Endodermal cell (in vitro differentiated cells): ENCODE data around the gene ARFRP1. TPM values are rescaled to one million over a fixed set of nuclear protein-coding genes. Genes with fewer than 3 reads are reported as not detected.

Experiments
- DNase-seq: peaks from one replicate; pipeline ENCODE4 v3.0.0-alpha.2; 2017
- H3K27ac ChIP-seq: 2 replicates; pipeline ENCODE4 v1.5.1; 2013; ENCODE audit warnings: mild to moderate bottlenecking, low read depth, low read length, moderate library complexity
- H3K27me3 ChIP-seq: 2 replicates; pipeline ENCODE4 v1.6.1; 2013; ENCODE audit warnings: mild to moderate bottlenecking, low read length, moderate library complexity; ENCODE audit not compliant: insufficient read depth, control insufficient read depth, poor library complexity, severe bottlenecking
- H3K36me3 ChIP-seq: 2 replicates; pipeline ENCODE4 v1.7.0; 2013; ENCODE audit warnings: mild to moderate bottlenecking, low read length, moderate library complexity; ENCODE audit not compliant: control insufficient read depth, insufficient read depth
- H3K4me1 ChIP-seq: one replicate; pipeline ENCODE4 v1.7.0; 2013; ENCODE audit warnings: low read length; ENCODE audit not compliant: control insufficient read depth, insufficient read depth
- H3K4me3 ChIP-seq: 2 replicates; pipeline ENCODE4 v1.5.1; 2013; ENCODE audit warnings: mild to moderate bottlenecking, low read length, moderate library complexity
- H3K9ac ChIP-seq: 2 replicates; pipeline ENCODE4 v1.6.1; 2013; ENCODE audit warnings: mild to moderate bottlenecking, low read length, moderate library complexity; ENCODE audit not compliant: poor library complexity, severe bottlenecking; ENCODE audit errors: extremely low read depth
- H3K9me3 ChIP-seq: 2 replicates; pipeline ENCODE4 v1.6.1; 2013; ENCODE audit warnings: mild to moderate bottlenecking, low read length, moderate library complexity; ENCODE audit not compliant: control insufficient read depth
- H3K27ac Mint-ChIP-seq: 2 replicates; pipeline ENCODE4 v1.8.0; 2020; ENCODE audit warnings: mixed read lengths
- H3K27me3 Mint-ChIP-seq: 2 replicates; pipeline ENCODE4 v1.8.0; 2021; ENCODE audit warnings: mild to moderate bottlenecking, mixed read lengths; ENCODE audit not compliant: insufficient read depth
- H3K36me3 Mint-ChIP-seq: 2 replicates; pipeline ENCODE4 v1.8.0; 2020; ENCODE audit warnings: low read depth, mixed read lengths
- H3K4me1 Mint-ChIP-seq: 2 replicates; pipeline ENCODE4 v1.8.0; 2020; ENCODE audit warnings: mixed read lengths
- H3K4me3 Mint-ChIP-seq: 2 replicates; pipeline ENCODE4 v1.8.0; 2020; ENCODE audit warnings: mild to moderate bottlenecking, moderate library complexity, mixed read lengths
- H3K9me3 Mint-ChIP-seq: 2 replicates; pipeline ENCODE4 v1.8.0; 2020; ENCODE audit warnings: mild to moderate bottlenecking, mixed read lengths
- WGBS, 2 experiments: methylation state at CpG; one replicate each; pipeline versions ENCODE4 v1.1.5 to v1.1.7; 2013; ENCODE audit warnings: missing lambda C conversion rate in 2 of 2, mixed read lengths in 1 of 2; ENCODE audit not compliant: insufficient coverage in 1 of 2, insufficient read length in 1 of 2; 5-methylcytosine and 5-hydroxymethylcytosine counted together
- total RNA-seq, 2 donors: library from RNA; stranded (reverse); fragmentation: NEBNext Ultra II Directional in 1 of 2; extraction: Animal tissue kit (Norgen Biotek cat#: 25700) in 1 of 2; gene quantifications; 2 replicates in 1 of 2; 3 replicates in 1 of 2; pipeline ENCODE4 v1.2.1, GENCODE V29; 2021
- TF ChIP-seq, protein P1 (sequence below): fragments of 200-600 bp; sonication (generic); conservative IDR thresholded peaks from 2 replicates; pipeline ENCODE4 v1.5.0; 2021; ENCODE audit warnings: antibody characterized with exemption, mild to moderate bottlenecking

ARFRP1 gene
- total RNA-seq, 2 donors from 2014 or later: 41.6 to 46.2 TPM

DNA sequence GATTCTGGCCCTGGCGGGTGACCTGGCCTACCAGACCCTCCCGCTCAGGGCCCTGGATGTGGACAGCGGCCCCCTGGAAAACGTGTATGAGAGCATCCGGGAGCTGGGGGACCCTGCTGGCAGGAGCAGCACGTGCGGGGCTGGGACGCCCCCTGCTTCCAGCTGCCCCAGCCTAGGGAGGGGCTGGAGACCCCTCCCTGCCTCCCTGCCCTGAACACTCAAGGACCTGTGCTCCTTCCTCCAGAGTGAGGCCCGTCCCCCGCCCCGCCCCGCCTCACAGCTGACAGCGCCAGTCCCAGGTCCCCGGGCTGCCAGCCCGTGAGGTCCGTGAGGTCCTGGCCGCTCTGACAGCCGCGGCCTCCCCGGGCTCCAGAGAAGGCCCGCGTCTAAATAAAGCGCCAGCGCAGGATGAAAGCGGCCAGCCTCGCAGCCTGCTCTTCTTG lies 30.9 kb upstream of the ARFRP1 start:
- no peaks in the 10 kb centered on the region for H3K27me3 ChIP-seq
- 30 to 41% methylated on average over 26 of the region's 26 CpGs for WGBS, 2 experiments
- Mint-ChIP-seq H3K4me3 (peak overlapping the region; percentile 11), H3K27ac (no peak overlapping the region), H3K9me3 (no peaks in the 10 kb centered on the region), H3K36me3 (peaks cover 18% of the 10 kb centered on the region), H3K27me3 (peaks cover 1% of the 10 kb centered on the region), H3K4me1 (no peaks in the 10 kb centered on the region)
- peaks cover 27% of the 10 kb centered on the region for H3K36me3 ChIP-seq
- H3K27ac ChIP-seq: no peak overlapping the region
- DNase-seq: peak; percentile 90
- H3K9me3 ChIP-seq: no peaks in the 10 kb centered on the region
- H3K4me3 ChIP-seq: no peak overlapping the region
- TF ChIP-seq, protein P1, sequence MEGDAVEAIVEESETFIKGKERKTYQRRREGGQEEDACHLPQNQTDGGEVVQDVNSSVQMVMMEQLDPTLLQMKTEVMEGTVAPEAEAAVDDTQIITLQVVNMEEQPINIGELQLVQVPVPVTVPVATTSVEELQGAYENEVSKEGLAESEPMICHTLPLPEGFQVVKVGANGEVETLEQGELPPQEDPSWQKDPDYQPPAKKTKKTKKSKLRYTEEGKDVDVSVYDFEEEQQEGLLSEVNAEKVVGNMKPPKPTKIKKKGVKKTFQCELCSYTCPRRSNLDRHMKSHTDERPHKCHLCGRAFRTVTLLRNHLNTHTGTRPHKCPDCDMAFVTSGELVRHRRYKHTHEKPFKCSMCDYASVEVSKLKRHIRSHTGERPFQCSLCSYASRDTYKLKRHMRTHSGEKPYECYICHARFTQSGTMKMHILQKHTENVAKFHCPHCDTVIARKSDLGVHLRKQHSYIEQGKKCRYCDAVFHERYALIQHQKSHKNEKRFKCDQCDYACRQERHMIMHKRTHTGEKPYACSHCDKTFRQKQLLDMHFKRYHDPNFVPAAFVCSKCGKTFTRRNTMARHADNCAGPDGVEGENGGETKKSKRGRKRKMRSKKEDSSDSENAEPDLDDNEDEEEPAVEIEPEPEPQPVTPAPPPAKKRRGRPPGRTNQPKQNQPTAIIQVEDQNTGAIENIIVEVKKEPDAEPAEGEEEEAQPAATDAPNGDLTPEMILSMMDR: no peak
- H3K4me1 ChIP-seq: peaks cover 8% of the 10 kb centered on the region
- no peak overlapping the region for H3K9ac ChIP-seq

DNA sequence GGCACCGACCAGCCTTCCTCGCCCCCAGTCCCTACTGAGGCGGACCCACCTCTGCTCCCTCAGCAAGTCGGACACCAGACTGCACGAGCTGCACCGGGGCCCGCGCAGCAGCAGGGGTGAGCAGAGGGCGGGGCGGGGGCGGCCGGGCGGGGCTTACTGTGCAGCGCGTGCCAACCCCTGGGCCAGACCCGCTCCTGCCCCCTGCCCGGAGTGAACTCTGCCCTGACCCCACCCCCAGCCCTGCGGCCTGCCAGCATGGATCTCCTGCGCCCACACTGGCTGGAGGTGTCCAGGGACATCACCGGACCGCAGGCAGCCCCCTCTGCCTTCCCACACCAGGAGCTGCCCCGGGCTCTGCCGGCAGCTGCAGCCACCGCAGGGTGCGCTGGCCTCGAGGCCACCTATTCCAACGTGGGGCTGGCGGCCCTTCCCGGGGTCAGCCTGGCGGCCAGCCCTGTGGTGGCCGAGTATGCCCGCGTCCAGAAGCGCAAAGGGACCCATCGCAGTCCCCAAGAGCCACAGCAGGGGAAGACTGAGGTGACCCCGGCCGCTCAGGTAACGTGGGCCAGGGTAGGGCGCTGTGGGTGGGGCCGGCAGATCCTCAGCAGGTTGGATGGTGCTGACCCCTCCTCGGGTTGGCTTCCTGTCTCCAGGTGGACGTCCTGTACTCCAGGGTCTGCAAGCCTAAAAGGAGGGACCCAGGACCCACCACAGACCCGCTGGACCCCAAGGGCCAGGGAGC lies 30.3 kb upstream of the ARFRP1 start:
- Histone ChIP-seq H3K36me3 (peaks cover 27% of the 10 kb centered on the region), H3K4me1 (peaks cover 8% of the 10 kb centered on the region), H3K4me3 (no peak overlapping the region), H3K9ac (no peak overlapping the region), H3K27me3 (no peaks in the 10 kb centered on the region), H3K9me3 (no peaks in the 10 kb centered on the region), H3K27ac (no peak overlapping the region)
- no peaks in the 10 kb centered on the region for H3K4me1 Mint-ChIP-seq
- peaks cover 17% of the 10 kb centered on the region for H3K36me3 Mint-ChIP-seq
- 49 to 55% methylated on average over 13 to 43 of the region's 43 CpGs for WGBS, 2 experiments
- TF ChIP-seq, protein P1: no peak
- DNase-seq: peak; percentile 78
- H3K9me3 Mint-ChIP-seq: no peaks in the 10 kb centered on the region
- peaks cover 1% of the 10 kb centered on the region for H3K27me3 Mint-ChIP-seq
- H3K4me3 Mint-ChIP-seq: peak overlapping the region; percentile 11
- no peak overlapping the region for H3K27ac Mint-ChIP-seq

DNA sequence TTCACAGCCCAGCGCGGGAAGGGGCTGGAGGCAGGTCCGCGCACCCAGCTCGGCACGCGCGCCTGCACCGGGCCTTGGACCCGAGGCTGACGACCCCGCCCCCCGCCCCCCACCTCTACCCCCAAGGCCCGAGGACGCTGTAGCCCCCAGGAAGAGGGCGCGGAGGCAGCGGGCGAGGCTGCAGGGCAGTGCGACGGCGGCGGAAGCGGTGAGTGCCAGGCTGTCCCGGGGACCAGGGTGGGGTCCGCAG lies 29.8 kb upstream of the ARFRP1 start:
- Mint-ChIP-seq H3K4me3 (no peak overlapping the region), H3K27ac (no peak overlapping the region), H3K36me3 (peaks cover 17% of the 10 kb centered on the region), H3K9me3 (no peaks in the 10 kb centered on the region), H3K4me1 (no peaks in the 10 kb centered on the region), H3K27me3 (peaks cover 1% of the 10 kb centered on the region)
- DNase-seq: no peak
- peaks cover 30% of the 10 kb centered on the region for H3K36me3 ChIP-seq
- no peak overlapping the region for H3K27ac ChIP-seq
- no peaks in the 10 kb centered on the region for H3K9me3 ChIP-seq
- no peak overlapping the region for H3K9ac ChIP-seq
- no peaks in the 10 kb centered on the region for H3K27me3 ChIP-seq
- H3K4me3 ChIP-seq: no peak overlapping the region
- 59% methylated on average over 21 of the region's 26 CpGs; no CpG with 5 or more reads in 1 of the 2 experiments for WGBS, 2 experiments
- TF ChIP-seq, protein P1: no peak
- H3K4me1 ChIP-seq: peaks cover 8% of the 10 kb centered on the region
